GM12872 (cell line): ENCODE results near the gene VPS37D.

Source experiments
- TF ChIP-seq, protein P1 (sequence below): IDR thresholded peaks from 3 replicates; pipeline ENCODE4 v1.5.1; 2011; ENCODE audit warnings: low read depth, mild to moderate bottlenecking, low read length, moderate library complexity; ENCODE audit not compliant: insufficient read depth

The VPS37D gene

DNA sequence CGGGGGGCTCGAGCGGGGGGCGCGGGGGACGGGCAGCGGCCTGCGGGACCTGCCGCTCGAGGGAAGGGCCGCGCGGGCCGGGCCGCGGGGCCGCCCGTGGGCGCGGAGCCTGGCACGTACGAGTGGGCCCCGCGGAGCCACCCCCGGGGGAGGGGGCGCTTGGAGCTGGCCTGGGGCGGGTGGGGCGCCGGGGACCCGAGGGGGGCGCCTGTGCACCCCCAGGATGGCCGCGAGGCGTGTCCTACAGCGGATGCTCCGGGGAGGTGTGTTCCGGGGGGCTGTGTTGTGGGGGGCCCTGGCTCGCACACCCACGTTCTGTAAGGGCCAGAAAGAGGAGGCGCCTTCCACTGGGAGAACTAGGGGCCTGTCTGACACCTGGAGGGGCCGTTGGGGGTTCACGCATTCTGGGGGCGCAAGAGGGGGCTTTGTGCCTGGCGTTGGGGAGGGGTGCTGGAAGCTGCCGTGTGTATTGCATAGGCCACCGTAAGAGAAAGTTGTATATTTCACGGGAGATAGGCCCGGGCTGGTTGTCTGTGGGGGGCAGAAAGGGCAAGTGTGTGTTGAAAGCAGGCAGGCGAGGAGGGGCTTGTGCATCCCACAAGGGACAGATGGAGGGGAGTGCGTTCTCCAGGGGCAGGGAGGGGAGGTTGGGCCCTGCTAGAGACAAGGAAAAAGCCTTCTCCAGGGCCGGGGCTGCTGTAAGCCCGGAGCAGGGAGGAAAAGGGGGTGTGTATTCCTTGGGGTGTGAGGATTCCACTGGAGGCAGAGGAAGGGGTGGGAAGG lies 663 bp downstream of the VPS37D start:
- TF ChIP-seq, protein P1, sequence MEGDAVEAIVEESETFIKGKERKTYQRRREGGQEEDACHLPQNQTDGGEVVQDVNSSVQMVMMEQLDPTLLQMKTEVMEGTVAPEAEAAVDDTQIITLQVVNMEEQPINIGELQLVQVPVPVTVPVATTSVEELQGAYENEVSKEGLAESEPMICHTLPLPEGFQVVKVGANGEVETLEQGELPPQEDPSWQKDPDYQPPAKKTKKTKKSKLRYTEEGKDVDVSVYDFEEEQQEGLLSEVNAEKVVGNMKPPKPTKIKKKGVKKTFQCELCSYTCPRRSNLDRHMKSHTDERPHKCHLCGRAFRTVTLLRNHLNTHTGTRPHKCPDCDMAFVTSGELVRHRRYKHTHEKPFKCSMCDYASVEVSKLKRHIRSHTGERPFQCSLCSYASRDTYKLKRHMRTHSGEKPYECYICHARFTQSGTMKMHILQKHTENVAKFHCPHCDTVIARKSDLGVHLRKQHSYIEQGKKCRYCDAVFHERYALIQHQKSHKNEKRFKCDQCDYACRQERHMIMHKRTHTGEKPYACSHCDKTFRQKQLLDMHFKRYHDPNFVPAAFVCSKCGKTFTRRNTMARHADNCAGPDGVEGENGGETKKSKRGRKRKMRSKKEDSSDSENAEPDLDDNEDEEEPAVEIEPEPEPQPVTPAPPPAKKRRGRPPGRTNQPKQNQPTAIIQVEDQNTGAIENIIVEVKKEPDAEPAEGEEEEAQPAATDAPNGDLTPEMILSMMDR = no peak

DNA sequence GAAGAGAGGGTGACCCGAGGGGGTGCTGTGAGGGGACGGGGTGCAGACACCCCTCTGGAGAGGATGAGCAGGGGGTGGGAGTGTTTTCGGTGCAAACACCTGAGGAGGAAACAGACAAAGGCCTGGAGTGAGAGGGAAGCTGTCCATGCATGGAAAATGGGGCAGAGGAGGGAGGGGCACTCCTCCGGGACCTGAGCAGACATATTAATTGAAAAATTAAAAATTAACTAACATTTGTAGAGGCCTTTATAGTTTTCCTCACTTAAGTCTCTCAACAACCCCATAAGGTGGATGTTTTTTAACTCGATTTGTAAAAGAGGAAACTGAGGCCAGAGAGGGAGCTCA lies 1.2 kb downstream of the VPS37D start:
- TF ChIP-seq, protein P1 = no peak

DNA sequence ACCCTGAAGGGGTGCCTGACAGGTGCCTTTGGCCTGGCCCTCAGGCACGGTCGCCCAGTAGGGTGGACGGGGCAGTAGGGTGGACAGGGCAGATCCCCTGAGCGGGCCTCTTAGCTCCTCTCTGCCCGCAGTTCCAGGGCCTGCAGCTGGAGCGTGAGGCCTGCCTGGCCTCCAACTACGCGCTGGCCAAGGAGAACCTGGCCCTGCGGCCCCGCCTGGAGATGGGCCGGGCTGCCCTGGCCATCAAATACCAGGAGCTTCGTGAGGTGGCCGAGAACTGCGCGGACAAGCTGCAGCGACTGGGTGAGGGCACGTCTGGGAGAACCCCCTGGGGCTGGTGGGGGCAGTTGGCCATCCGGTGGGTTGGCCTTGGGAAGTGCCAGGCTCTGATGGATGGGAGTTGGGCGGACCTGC lies 1.7 kb downstream of the VPS37D start:
- TF ChIP-seq, protein P1 = no peak

DNA sequence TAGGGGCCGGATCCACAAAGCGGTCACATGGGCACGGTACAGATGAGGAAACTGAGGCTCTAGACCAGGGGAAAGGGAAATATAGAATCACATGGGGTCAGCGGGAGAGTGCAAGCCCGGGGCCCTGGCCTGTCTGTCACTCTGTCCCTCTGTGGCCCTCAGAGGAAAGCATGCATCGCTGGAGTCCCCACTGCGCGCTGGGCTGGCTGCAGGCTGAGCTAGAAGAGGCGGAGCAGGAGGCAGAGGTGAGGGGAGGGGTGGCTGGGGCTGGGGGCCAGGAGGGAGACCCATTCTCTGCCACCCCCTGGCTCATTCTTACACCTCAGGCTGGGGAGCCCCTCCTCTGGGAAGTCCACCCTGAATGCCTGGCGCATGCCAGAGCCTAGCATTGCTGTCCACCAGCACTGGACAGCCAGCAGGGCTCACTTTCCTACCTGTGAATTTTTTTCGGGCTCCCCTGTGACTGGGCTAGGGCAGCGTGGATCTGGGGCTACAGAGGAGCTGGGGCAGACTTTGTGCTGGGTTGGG lies 2.3 kb downstream of the VPS37D start:
- TF ChIP-seq, protein P1 = no peak

DNA sequence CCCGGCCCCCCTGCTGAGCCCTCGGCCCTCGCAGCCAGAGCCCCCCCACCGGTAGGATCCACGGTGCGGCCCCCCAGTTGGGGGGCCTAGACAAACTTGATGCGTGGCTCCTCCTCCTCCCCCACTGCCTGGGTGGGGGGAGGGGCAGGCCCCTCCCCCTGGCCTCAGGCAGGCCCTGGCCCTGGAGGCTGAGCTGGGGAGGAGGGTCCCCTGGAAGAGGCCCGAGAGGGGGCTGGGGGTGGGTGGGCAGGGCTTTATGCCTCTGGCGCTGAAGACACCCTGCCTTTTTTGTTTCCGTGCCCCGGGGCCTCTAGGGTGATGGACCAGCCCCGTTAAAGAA lies 3.7 kb downstream of the VPS37D start:
- TF ChIP-seq, protein P1 = no peak

DNA sequence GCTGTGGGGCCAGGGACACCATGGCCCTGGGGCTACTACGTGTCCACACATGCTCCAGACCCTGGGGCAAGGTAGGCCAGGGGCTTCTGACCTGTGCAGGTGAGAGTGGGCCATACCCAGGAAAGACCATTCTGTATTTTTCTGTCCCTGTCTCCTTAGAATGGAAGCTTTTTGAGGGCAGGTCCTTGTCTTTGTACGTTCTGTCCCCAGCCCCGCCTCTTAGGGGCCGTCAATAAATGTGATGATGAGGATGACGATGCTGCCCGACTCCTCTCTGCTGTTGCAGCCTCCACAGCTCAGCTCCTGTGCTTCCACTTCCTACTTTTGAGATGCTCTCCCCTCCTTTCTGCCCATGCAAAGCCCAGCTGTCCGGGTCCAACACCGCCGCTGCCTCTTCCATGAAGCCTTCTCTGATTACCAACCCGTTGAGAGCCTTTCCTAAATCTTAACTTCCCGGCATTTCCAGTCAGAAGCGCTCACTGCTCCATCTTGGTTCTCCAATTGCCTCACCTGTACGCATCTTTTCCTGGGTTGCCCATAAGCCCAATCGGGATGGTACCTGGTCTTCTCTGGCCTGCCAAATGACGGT lies 4.3 kb downstream of the VPS37D start:
- TF ChIP-seq, protein P1 = no peak

DNA sequence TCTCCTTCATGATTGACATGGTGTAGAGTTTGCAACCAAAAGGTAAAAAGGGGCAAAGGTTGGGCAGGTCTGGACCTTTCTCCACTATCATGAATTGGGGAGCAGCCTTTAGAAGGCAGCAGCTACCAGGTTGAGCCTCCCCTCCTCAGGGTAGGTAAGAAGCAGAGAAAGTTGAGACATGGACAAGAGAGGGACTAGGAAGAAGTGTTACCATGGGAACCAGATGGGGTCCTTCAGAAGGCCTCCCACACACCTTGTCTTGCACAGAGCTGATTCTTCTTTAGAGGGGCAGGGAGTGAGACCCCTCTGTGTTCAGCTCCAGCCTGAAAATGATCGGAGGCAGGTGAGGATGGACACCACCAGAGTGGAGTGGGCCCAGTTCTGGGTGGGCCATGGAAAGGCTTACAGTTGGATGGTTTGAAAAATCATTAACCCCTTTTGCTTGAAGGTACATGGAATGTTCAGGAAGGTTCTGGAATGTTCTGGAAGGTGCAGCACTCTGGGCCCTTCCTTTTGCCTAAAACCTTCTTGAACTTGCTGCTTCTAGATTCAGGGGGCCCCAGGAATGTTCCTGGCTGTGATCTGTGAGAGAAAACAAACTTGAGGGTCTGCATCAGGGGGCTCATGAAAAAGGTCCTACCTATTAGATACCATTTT lies 7.0 kb downstream of the VPS37D start:
- TF ChIP-seq, protein P1 = no peak
